Measurements from ENCODE around the gene DHRSX. TPM values are rescaled to one million over a fixed set of nuclear protein-coding genes. Genes with fewer than 3 reads are reported as not detected.

The DHRSX gene
- total and polyA plus RNA-seq, 2 donors (not counting 3 experiments of a cell fraction or from before 2014, with no cell fraction given), result 27.1 to 37.7 TPM

- H3K36me3 ChIP-seq (ENCODE audit: control insufficient read depth in 2 of 2, extremely low read depth in 1 of 2, insufficient read depth in 2 of 2, low read length in 2 of 2), result peaks cover 0 to 3% of the 10 kb centered on the region in 2 experiments
- no peak for TF ChIP-seq MAX (IDR thresholded peaks at IDR 0.05; ENCODE audit: insufficient read depth, insufficient read length)
- no peak for TF ChIP-seq MYC (IDR thresholded peaks at IDR 0.05; ENCODE audit: low read depth, low read length)
- TF ChIP-seq FOS (IDR thresholded peaks at IDR 0.05; ENCODE audit: borderline replicate concordance, insufficient read depth, low read length), result no peak
- no peak for TF ChIP-seq POLR2AphosphoS5 (IDR thresholded peaks at IDR 0.05; ENCODE audit: insufficient read depth, low read depth, low read length)
- TF ChIP-seq JUN (IDR thresholded peaks at IDR 0.05; ENCODE audit: borderline replicate concordance, insufficient read depth, insufficient read length, low read depth), result no peak
- no peak for TF ChIP-seq POLR2A (IDR thresholded peaks at IDR 0.05; ENCODE audit: low read depth, low read length)
- no peak for TF ChIP-seq GATA2 (IDR thresholded peaks at IDR 0.05; ENCODE audit: insufficient read depth, insufficient read length, low read depth, low read length)
- TF ChIP-seq CTCF (IDR thresholded peaks at IDR 0.05; ENCODE audit: extremely low read depth in 1 of 2, insufficient read depth in 1 of 2, low read depth in 1 of 2, low read length in 2 of 2), result no peak
- no peak for TF ChIP-seq EZH2 (IDR thresholded peaks at IDR 0.05; ENCODE audit: borderline replicate concordance, low read depth, low read length, severe bottlenecking)
- no peaks in the 10 kb centered on the region for H3K9me3 ChIP-seq (replicated peaks; ENCODE audit: control insufficient read depth, insufficient read depth, low read length)
- H3K9ac ChIP-seq (replicated peaks; ENCODE audit: extremely low read depth, insufficient read depth, low read length), result no peak overlapping the region
- H3K4me2 ChIP-seq (ENCODE audit: insufficient read depth, low read length), result no peak overlapping the region
- ChIA-PET CTCF (no interaction called here), POLR2A (no interaction called here)
- H3K4me3 ChIP-seq (replicated peaks in 1 of 3; ENCODE audit: insufficient read depth in 1 of 3, low read depth in 1 of 3, low read length in 3 of 3), result no peak overlapping the region
- intact Hi-C loops (cut with micrococcal nuclease), result no loop called here
- no TSS peak for BruUV-seq (replicated peaks)
- H2AFZ ChIP-seq (ENCODE audit: low read depth, low read length), result no peak overlapping the region
- no peaks in the 10 kb centered on the region for H4K20me1 ChIP-seq (replicated peaks; ENCODE audit: control insufficient read depth, extremely low read depth, insufficient read depth, low read length)
- DNase-seq (ENCODE audit: low read depth, low spot score) (no peak), FAIRE-seq (no peak)
- H3K79me2 ChIP-seq (ENCODE audit: control insufficient read depth, insufficient read depth, low read length), result no peaks in the 10 kb centered on the region
- H3K9me1 ChIP-seq (replicated peaks; ENCODE audit: control insufficient read depth, extremely low read depth, insufficient read depth, low read length), result no peaks in the 10 kb centered on the region
- no peaks in the 10 kb centered on the region for H3K4me1 ChIP-seq (ENCODE audit: control insufficient read depth, extremely low read depth, insufficient read depth, low read length)
- H3K27me3 ChIP-seq (ENCODE audit: control insufficient read depth in 2 of 2, insufficient read depth in 2 of 2, low read length in 2 of 2), result no peaks in the 10 kb centered on the region
- no peak overlapping the region for H3K27ac ChIP-seq (ENCODE audit: insufficient read depth, low read depth, low read length)
- dilution Hi-C loops (cut with MboI; ENCODE audit: extremely low pct_ligation_motif_present, low sequenced_read_pairs), result no loop called here
Observed at GRCh38 chrX:2412131-2412530, 88.6 kb downstream of the DHRSX start.

Measured in endothelial cell of umbilical vein (primary cell).